Measurements from ENCODE around the gene IRF2. TPM values are rescaled to one million over a fixed set of nuclear protein-coding genes. Genes with fewer than 3 reads are reported as not detected.

The IRF2 gene
- total RNA-seq, 1 donor from 2014 or later, result 21.8 TPM

- no peak for TF ChIP-seq CTCF (IDR thresholded peaks at IDR 0.05)
- Mint-ChIP-seq H3K27me3 (ENCODE audit: unreplicated experiment) (no peaks in the 10 kb centered on the region), H3K9me3 (ENCODE audit: unreplicated experiment) (peaks cover 4% of the 10 kb centered on the region), H3K27ac (ENCODE audit: unreplicated experiment) (no peak overlapping the region), H3K36me3 (ENCODE audit: unreplicated experiment) (peaks cover 60% of the 10 kb centered on the region), H3K4me1 (ENCODE audit: unreplicated experiment) (peaks cover 12% of the 10 kb centered on the region), H3K4me3 (ENCODE audit: unreplicated experiment) (no peak overlapping the region)
- no peak for DNase-seq (ENCODE audit: extremely low spot score, unreplicated experiment)
Observed at GRCh38 chr4:184422378-184422777, 52.0 kb downstream of the IRF2 start.

- Mint-ChIP-seq H3K27ac (ENCODE audit: unreplicated experiment) (no peak overlapping the region), H3K27me3 (ENCODE audit: unreplicated experiment) (no peaks in the 10 kb centered on the region), H3K4me1 (ENCODE audit: unreplicated experiment) (peaks cover 15% of the 10 kb centered on the region), H3K9me3 (ENCODE audit: unreplicated experiment) (peaks cover 4% of the 10 kb centered on the region), H3K4me3 (ENCODE audit: unreplicated experiment) (no peak overlapping the region), H3K36me3 (ENCODE audit: unreplicated experiment) (peaks cover 53% of the 10 kb centered on the region)
- no peak for TF ChIP-seq CTCF (IDR thresholded peaks at IDR 0.05)
- DNase-seq (ENCODE audit: extremely low spot score, unreplicated experiment), result no peak
Observed at GRCh38 chr4:184421533-184422155, 52.7 kb downstream of the IRF2 start.

- no peaks in the 10 kb centered on the region for H3K27me3 Mint-ChIP-seq (ENCODE audit: unreplicated experiment)
- H3K4me1 Mint-ChIP-seq (ENCODE audit: unreplicated experiment), result peaks cover 15% of the 10 kb centered on the region
- no peak overlapping the region for H3K27ac Mint-ChIP-seq (ENCODE audit: unreplicated experiment)
- no peak for TF ChIP-seq CTCF (IDR thresholded peaks at IDR 0.05)
- no peak for DNase-seq (ENCODE audit: extremely low spot score, unreplicated experiment)
- H3K9me3 Mint-ChIP-seq (ENCODE audit: unreplicated experiment), result peaks cover 4% of the 10 kb centered on the region
- no peak overlapping the region for H3K4me3 Mint-ChIP-seq (ENCODE audit: unreplicated experiment)
- peaks cover 47% of the 10 kb centered on the region for H3K36me3 Mint-ChIP-seq (ENCODE audit: unreplicated experiment)
Observed at GRCh38 chr4:184420881-184421416, 53.4 kb downstream of the IRF2 start.

- peaks cover 48% of the 10 kb centered on the region for H3K36me3 Mint-ChIP-seq (ENCODE audit: unreplicated experiment)
- TF ChIP-seq CTCF (IDR thresholded peaks at IDR 0.05), result no peak
Observed at GRCh38 chr4:184420402-184420801, 53.9 kb downstream of the IRF2 start.

GRCh38 chr4:184419976-184420375 lies 54.4 kb downstream of the IRF2 start:
- Mint-ChIP-seq H3K4me1 (ENCODE audit: unreplicated experiment) (peaks cover 15% of the 10 kb centered on the region), H3K27me3 (ENCODE audit: unreplicated experiment) (no peaks in the 10 kb centered on the region), H3K27ac (ENCODE audit: unreplicated experiment) (no peak overlapping the region), H3K4me3 (ENCODE audit: unreplicated experiment) (no peak overlapping the region), H3K36me3 (ENCODE audit: unreplicated experiment) (peaks cover 49% of the 10 kb centered on the region), H3K9me3 (ENCODE audit: unreplicated experiment) (peaks cover 4% of the 10 kb centered on the region)
- DNase-seq (ENCODE audit: extremely low spot score, unreplicated experiment), result no peak
- TF ChIP-seq CTCF (IDR thresholded peaks at IDR 0.05), result no peak

More at GRCh38 chr4:184420402-184420801, 53.9 kb downstream of the IRF2 start:
- Mint-ChIP-seq H3K27ac (ENCODE audit: unreplicated experiment) (no peak overlapping the region), H3K9me3 (ENCODE audit: unreplicated experiment) (peaks cover 4% of the 10 kb centered on the region), H3K4me3 (ENCODE audit: unreplicated experiment) (no peak overlapping the region), H3K27me3 (ENCODE audit: unreplicated experiment) (no peaks in the 10 kb centered on the region), H3K4me1 (ENCODE audit: unreplicated experiment) (peaks cover 15% of the 10 kb centered on the region)
- DNase-seq (ENCODE audit: extremely low spot score, unreplicated experiment), result no peak

Measured in osteocyte (in vitro differentiated cells).